H1 (cell line): ENCODE measurements around the gene SYVN1. TPM values are rescaled to one million over a fixed set of nuclear protein-coding genes. Genes with fewer than 3 reads are reported as not detected.

ENCODE experiments used
- ASH2L ChIP-seq: fragments of 200-600, 300-600 bp; sonication (generic); IDR thresholded peaks from one replicate; pipeline ENCODE4 v1.7.1; 2017; ENCODE audit warnings: low read length
- ATF2 ChIP-seq: IDR thresholded peaks from 2 replicates; pipeline ENCODE4 v1.6.1; 2012; ENCODE audit warnings: low read length, inconsistent platforms
- CBX8 ChIP-seq: fragments of 300-800, 300-1000 bp; sonication (generic); IDR thresholded peaks from 2 replicates; pipeline ENCODE4 v1.7.1; 2016; ENCODE audit warnings: low read depth, low read length, borderline replicate concordance
- GABPA ChIP-seq: IDR thresholded peaks from 2 replicates; pipeline ENCODE4 v1.6.1; 2011; ENCODE audit warnings: mild to moderate bottlenecking, low read length, moderate library complexity, borderline replicate concordance; ENCODE audit not compliant: insufficient read depth
- RBBP5 ChIP-seq: IDR thresholded peaks from 2 replicates; pipeline ENCODE4 v1.7.1; 2012; ENCODE audit warnings: low read depth, mild to moderate bottlenecking, inconsistent platforms, low read length, moderate library complexity, borderline replicate concordance
- SRF ChIP-seq: IDR thresholded peaks from 2 replicates; pipeline ENCODE4 v1.6.1; 2011; ENCODE audit warnings: mild to moderate bottlenecking, low read depth, low read length, moderate library complexity
- SUZ12 ChIP-seq: fragments of 200-600 bp; sonication (generic); IDR thresholded peaks from 2 replicates; pipeline ENCODE4 v1.6.1; 2012; ENCODE audit warnings: mild to moderate bottlenecking, inconsistent platforms, low read length, moderate library complexity, mixed read lengths
- polyA plus RNA-seq, 7 experiments: library from polyadenylated mRNA; depleted of rRNA in 3 of 7; stranded (reverse) in 5 of 7; unstranded in 2 of 7; fragments of >200 nt in 5 of 7; fragments of 200-250 nt in 2 of 7; gene quantifications; 1 replicate in 5 of 7; 2 replicates in 1 of 7; 4 replicates in 1 of 7; pipeline versions ENCODE4 v1.2.1 to v1.2.3, GENCODE V29; 2011 to 2013; ENCODE audit warnings: missing spikeins in 2 of 7, mixed read lengths in 2 of 7
- total RNA-seq: library from RNA; stranded (reverse); fragmentation: NEBNext Ultra II Directional; extraction: Animal tissue kit (Norgen Biotek cat#: 25700); gene quantifications from 2 replicates; pipeline ENCODE4 v1.2.1, GENCODE V29; 2021

SYVN1 gene
- total and polyA plus RNA-seq, 2 of the 8 experiments (the other 6 are each of a cell fraction or from before 2014, with no cell fraction given), result 27.8 to 29.4 TPM

DNA sequence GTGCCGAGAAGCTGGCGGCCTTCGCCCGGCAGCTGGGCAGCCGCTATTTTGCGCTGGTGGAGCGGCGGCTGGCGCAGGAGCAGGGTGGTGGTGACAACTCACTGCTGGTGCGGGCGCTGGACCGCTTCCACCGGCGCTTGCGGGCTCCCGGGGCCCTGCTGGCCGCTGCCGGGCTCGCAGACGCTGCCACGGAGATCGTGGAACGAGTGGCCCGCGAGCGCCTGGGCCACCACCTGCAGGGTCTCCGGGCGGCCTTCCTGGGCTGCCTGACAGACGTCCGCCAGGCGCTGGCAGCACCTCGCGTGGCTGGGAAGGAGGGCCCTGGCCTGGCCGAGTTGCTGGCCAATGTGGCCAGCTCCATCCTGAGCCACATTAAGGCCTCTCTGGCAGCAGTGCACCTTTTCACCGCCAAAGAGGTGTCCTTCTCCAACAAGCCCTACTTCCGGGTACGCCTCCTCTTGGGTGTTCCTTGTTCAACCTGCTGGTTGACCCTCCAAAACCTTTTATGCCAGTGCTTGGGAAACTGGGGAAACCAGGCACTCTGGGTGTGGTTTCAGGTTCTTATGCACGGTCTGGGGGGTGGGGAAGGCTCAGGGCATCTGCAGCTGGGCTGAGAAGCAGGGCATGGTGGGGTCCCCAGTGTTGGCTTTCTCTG lies 25.7 kb downstream of the SYVN1 start (continued):
- no peak for TF ChIP-seq ATF2
- TF ChIP-seq CBX8, result no peak
- TF ChIP-seq GABPA, result no peak
- TF ChIP-seq SUZ12, result no peak
- TF ChIP-seq RBBP5, result no peak
- TF ChIP-seq ASH2L, result no peak
- TF ChIP-seq SRF, result no peak
